GM08714 (cell line): ENCODE data around the gene ADI1.
A peak's percentile ranks its signal among the peaks of the same experiment; 100 is the strongest.

ENCODE experiments used
- H3K4me3 ChIP-seq: fragments of 200-500 bp; sonication (Bioruptor generic); 2 replicates; pipeline ENCODE4 v1.5.1; 2014; ENCODE audit warnings: mild to moderate bottlenecking, low read length, inconsistent platforms
- ZNF274 ChIP-seq: IDR thresholded peaks from 2 replicates; pipeline ENCODE4 v1.6.1; 2012; ENCODE audit warnings: mild to moderate bottlenecking, low read depth, low read length

ADI1 gene

DNA sequence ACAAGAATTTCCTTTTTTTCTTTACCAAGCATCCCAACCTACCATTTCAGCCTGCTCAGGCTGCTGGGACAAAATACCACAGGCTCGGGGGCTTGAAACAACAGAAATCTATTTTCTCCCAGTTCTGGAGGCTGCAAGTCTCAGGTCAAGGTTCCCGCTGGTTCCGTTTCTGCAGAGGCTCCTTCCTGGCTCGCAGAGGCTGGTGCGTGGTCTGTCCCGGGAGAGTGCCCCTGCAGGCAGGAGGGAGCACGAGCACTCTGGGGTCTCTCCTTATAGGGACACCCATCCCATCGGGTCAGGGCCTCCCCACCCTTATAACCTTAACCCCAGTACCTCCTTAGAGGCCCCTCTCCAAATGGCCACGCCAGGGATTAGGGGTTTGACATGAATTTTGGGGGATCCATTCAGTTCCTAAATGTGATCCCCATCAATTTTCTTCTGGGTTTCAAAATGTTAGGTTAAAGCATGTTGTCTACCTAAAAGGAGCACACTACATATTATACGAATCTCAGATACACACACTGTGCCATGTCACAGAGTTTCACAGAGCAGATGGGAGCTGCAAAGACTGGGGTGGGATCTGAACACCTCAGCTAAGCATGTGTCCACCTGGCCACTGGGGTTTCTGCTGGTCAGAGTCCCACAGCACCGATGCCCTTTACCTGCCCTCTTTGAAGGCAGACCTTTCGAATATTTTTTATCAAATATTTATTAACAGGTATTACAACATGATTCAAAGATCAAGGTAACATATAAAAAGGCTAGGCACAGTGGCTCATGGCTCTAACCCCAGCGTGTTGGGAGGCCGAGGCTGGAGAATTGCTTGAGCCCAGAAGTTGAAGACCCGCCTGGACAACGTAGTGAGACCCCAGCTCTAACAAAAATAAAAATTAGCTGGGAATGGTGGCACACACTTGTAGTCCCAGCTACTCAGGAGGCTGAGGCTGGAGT, 17.6 kb upstream of the ADI1 start:
- no peak for TF ChIP-seq ZNF274
- H3K4me3 ChIP-seq, result peak overlapping the region; percentile 48; the same call in 1 of the 2 replicates

- TF ChIP-seq ZNF274, result no peak
- peak overlapping the region; percentile 48; the same call in 1 of the 2 replicates for H3K4me3 ChIP-seq
Measured at GRCh38 chr2:3535794-3536681, 16.7 kb upstream of the ADI1 start.

- H3K4me3 ChIP-seq, result no peak overlapping the region
- TF ChIP-seq ZNF274, result no peak
Measured at GRCh38 chr2:3535467-3535793, 16.1 kb upstream of the ADI1 start.

- H3K4me3 ChIP-seq, result no peak overlapping the region
- no peak for TF ChIP-seq ZNF274
Measured at GRCh38 chr2:3534251-3534814, 15.0 kb upstream of the ADI1 start.

DNA sequence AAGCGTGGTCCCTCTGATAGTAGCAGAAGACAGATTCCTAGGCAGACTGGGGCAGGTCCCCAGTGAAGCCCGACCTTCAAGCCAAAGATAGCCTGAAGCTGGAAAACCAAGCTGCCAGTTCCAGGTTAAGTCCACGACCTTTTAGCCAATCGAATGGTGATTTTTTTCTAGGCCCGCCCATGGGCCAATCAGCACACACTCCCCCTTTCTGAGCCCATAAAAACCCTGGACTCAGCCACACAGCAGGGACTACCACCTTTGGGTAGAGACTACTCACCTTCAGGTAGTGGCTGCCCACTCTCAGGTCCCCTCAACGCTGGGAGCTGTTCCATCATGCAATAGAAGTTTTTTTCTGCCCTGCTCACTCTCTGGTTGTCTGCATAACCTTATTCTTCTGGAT, 14.5 kb upstream of the ADI1 start:
- H3K4me3 ChIP-seq, result no peak overlapping the region
- no peak for TF ChIP-seq ZNF274

GRCh38 chr2:3532941-3533340, 13.6 kb upstream of the ADI1 start:
- TF ChIP-seq ZNF274, result no peak
- H3K4me3 ChIP-seq, result no peak overlapping the region

- no peak overlapping the region for H3K4me3 ChIP-seq
- TF ChIP-seq ZNF274, result no peak
Measured at GRCh38 chr2:3529316-3530025, 10.1 kb upstream of the ADI1 start.

DNA sequence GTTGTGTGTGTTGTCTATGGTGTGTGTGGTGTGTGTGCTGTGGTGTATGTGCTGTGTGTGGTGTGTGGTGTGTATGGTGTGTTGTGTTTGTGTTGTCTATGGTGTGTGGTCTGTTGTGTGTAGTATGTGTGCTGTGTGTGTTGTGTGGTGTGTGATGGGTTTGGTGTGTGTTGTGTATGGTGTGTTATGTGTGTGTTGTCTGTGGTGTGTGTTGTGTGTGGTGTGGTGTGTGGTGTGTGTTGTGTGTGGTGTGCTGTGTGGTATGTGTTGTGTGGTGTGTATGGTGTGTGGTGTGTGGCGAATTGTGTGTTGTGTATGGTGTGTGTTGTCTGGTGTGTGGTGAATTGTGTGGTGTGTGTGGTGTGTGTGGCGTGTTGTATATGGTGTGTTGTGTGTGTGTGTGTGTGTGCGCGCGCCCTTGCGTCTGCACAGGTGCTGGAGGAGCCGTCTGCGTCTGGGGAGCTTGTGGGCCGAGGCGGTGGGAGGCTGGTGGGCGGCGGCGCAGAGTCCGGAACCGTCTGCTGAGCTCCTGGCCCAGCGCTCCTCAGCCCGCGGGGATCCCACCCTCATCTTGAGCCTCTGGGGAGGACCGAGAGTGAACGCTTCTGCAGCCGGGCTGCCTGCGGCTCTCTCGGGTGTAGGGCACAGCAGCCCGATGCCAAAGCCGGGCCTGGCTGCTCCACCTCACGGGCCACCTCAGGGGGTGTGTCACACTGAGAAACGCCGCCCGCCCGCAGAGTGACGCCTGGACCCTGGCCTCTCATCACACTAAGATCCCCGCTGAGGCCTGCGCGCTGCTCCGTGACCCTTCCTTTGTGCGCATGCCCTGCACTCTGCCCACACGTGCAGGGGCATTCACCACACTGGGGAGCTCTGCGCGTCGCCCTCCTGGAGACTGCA, 8.8 kb upstream of the ADI1 start:
- H3K4me3 ChIP-seq, result no peak overlapping the region
- no peak for TF ChIP-seq ZNF274

DNA sequence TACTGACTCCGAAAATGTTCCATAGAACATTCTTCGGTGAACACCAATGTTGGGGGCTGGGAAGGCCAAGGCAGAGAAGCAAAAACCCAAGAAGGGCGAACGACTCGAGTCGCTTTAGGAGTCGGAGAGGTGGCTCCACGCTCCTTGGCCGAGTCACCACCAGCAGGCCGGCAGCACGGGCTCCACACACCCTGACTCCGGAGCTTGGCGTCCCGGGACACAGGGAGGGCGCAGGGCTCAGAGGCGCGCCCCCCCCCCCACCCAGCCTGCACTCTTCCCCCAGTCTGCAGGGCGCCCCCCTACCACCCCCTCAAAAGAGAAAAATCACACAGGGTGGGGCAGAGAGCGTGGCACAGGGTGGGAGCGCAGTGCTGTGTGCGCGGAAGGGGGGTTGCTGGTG, 7.5 kb upstream of the ADI1 start:
- no peak overlapping the region for H3K4me3 ChIP-seq
- TF ChIP-seq ZNF274, result no peak

GRCh38 chr2:3523551-3524041, 4.3 kb upstream of the ADI1 start:
- H3K4me3 ChIP-seq, result no peak overlapping the region
- TF ChIP-seq ZNF274, result no peak

DNA sequence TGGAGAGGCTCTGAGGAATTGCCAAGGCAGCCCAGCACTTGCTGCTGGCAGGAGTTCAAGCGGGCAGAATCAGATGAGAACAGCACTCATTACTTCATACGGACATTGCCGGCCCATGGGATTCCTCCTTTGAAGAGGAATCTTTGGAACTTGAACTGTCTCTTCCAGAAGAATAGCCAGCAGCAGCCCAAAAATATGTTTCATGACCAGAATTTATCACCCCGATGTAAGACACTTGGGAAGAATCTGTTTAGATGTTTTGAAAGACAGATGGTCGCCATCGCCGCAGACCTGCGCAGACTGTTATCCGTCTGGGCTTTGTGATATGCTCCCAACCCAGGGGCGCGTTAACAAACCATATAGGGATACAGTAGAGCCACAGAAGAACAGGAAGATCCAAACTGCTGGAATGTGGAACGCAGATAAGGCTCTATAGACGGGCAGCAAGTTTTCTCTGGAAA, 3.7 kb upstream of the ADI1 start:
- H3K4me3 ChIP-seq, result no peak overlapping the region
- no peak for TF ChIP-seq ZNF274

DNA sequence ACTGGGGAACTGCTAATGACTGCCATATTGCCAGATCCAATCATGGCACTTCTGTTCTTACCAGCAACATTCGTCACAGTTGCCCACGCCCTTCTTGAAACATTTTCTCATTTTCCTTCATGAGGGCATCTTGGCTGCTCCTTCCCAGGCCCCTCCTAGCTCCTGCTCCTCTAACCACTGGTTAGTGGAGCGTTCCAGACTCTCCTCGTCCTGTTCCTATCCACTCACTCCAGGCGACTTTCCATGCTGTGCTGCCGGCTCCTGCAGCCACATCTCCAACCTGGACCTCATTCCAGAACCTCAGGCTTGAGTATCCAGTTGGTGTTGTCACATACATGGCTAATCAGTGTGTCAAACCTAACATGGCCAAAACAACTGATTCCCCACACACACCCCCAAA, 1.3 kb upstream of the ADI1 start:
- no peak overlapping the region for H3K4me3 ChIP-seq

More for the DNA sequence above, 1.3 kb upstream of the ADI1 start:
- no peak for TF ChIP-seq ZNF274
